Activated CD8-positive, alpha-beta T cell treated with anti-CD3 and anti-CD28 coated beads for 36 hours (primary cell): ENCODE measurements around the gene MLLT1. TPM values are rescaled to one million over a fixed set of nuclear protein-coding genes. Genes with fewer than 3 reads are reported as not detected.

Source experiments
- ATAC-seq: fragments of 200-7000 bp; cut with Tn5 transposase; one replicate; pipeline ENCODE4 v1.10.0; 2021; ENCODE audit warnings: mild to moderate bottlenecking, moderate library complexity
- CTCF ChIA-PET: fragments of 350-600 bp; sonication (Branson Sonifier 250); formaldehyde crosslinking; loops from one replicate; lab custom pipeline; 2021; ENCODE audit warnings: antibody characterized with exemption; lab: Charles Lee
- POLR2A ChIA-PET: fragments of 350-600 bp; sonication (Branson Sonifier 250); formaldehyde crosslinking; loops from one replicate; lab custom pipeline; 2021; ENCODE audit warnings: antibody characterized with exemption; lab: Charles Lee
- DNase-seq: peaks from one replicate; pipeline ENCODE4 v3.0.0-alpha.2; 2020
- H3K27ac Mint-ChIP-seq: one replicate; pipeline ENCODE4 v1.8.0; 2021; ENCODE audit warnings: mild to moderate bottlenecking, mixed read lengths
- H3K27me3 Mint-ChIP-seq: one replicate; pipeline ENCODE4 v1.8.0; 2021; ENCODE audit warnings: mixed read lengths
- H3K36me3 Mint-ChIP-seq: one replicate; pipeline ENCODE4 v1.8.0; 2021; ENCODE audit warnings: low read depth, mixed read lengths
- H3K4me1 Mint-ChIP-seq: one replicate; pipeline ENCODE4 v1.8.0; 2021; ENCODE audit warnings: low read depth, mixed read lengths
- H3K4me3 Mint-ChIP-seq: one replicate; pipeline ENCODE4 v1.8.0; 2021; ENCODE audit warnings: mild to moderate bottlenecking, moderate library complexity, mixed read lengths
- H3K9me3 Mint-ChIP-seq: one replicate; pipeline ENCODE4 v1.8.0; 2021; ENCODE audit warnings: mixed read lengths
- CTCF ChIP-seq: fragments of 200-600 bp; IDR thresholded peaks from one replicate; pipeline ENCODE4 v1.8.0; 2022; ENCODE audit warnings: antibody characterized with exemption, mild to moderate bottlenecking
- intact Hi-C: fragments of 100-400 bp; cut with micrococcal nuclease; formaldehyde crosslinking; loops from one replicate; pipeline ENCODE4 v1.10.0; 2022
- total RNA-seq, 2 experiments: library from RNA; stranded (reverse); gene quantifications; one replicate each; pipeline ENCODE4 v1.2.3, GENCODE V29; 2021

The MLLT1 gene
- total RNA-seq, 2 experiments from 2014 or later = 41.4 to 44.6 TPM

GRCh38 chr19:6270076-6270745 is 9.6 kb downstream of the MLLT1 start:
- Mint-ChIP-seq H3K4me3 (no peak overlapping the region), H3K27ac (peak overlapping the region; percentile 13), H3K36me3 (peaks cover 17% of the 10 kb centered on the region), H3K27me3 (no peaks in the 10 kb centered on the region), H3K9me3 (no peaks in the 10 kb centered on the region), H3K4me1 (peaks cover 25% of the 10 kb centered on the region)
- no peak for TF ChIP-seq CTCF
- no peak for ATAC-seq
- ChIA-PET POLR2A (interaction anchor here (0.7 to 1.3 kb wide), 2 partner anchors 12 to 466 kb away, joined by 3 to 4 read pairs; partner anchors contain the start of gene NRTN), CTCF (interaction anchor here (0.9 kb wide), 1 partner anchor 9 kb away, joined by 3 read pairs; no protein-coding TSS in a partner anchor)
- intact Hi-C loops = no loop called here
- no peak for DNase-seq

GRCh38 chr19:6269101-6269886 is 10.5 kb downstream of the MLLT1 start:
- H3K27ac Mint-ChIP-seq = no peak overlapping the region
- H3K36me3 Mint-ChIP-seq = peaks cover 22% of the 10 kb centered on the region
- no peak for TF ChIP-seq CTCF
- H3K4me1 Mint-ChIP-seq = peaks cover 21% of the 10 kb centered on the region
- DNase-seq (no peak), ATAC-seq (no peak)
- ChIA-PET CTCF (no interaction called here), POLR2A (no interaction called here)
- no peaks in the 10 kb centered on the region for H3K9me3 Mint-ChIP-seq
- no peaks in the 10 kb centered on the region for H3K27me3 Mint-ChIP-seq
- intact Hi-C loops = no loop called here
- no peak overlapping the region for H3K4me3 Mint-ChIP-seq

- no peak for ATAC-seq
- intact Hi-C loops = no loop called here
Measured at GRCh38 chr19:6268382-6268771, 11.4 kb downstream of the MLLT1 start.

GRCh38 chr19:6267552-6268381 is 12.0 kb downstream of the MLLT1 start:
- CTCF ChIA-PET = interaction anchor here (0.7 to 1.8 kb wide), 2 partner anchors 15 to 49 kb away, joined by 3 to 5 read pairs; no protein-coding TSS in a partner anchor
- intact Hi-C loops = no loop called here
- no peak for DNase-seq
- peak overlapping the region; percentile 19 for H3K27ac Mint-ChIP-seq
- peaks cover 18% of the 10 kb centered on the region for H3K4me1 Mint-ChIP-seq
- no peak for ATAC-seq
- H3K36me3 Mint-ChIP-seq = peaks cover 26% of the 10 kb centered on the region
- H3K27me3 Mint-ChIP-seq = no peaks in the 10 kb centered on the region
- no peaks in the 10 kb centered on the region for H3K9me3 Mint-ChIP-seq
- POLR2A ChIA-PET = interaction anchor here (1.3 kb wide), 1 partner anchor 9 kb away, joined by 4 read pairs; no protein-coding TSS in a partner anchor
- TF ChIP-seq CTCF = no peak
- no peak overlapping the region for H3K4me3 Mint-ChIP-seq

More at GRCh38 chr19:6268382-6268771, 11.4 kb downstream of the MLLT1 start:
- H3K9me3 Mint-ChIP-seq = no peaks in the 10 kb centered on the region
- CTCF ChIA-PET = interaction anchor here (0.7 to 1.8 kb wide), 2 partner anchors 14 to 50 kb away, joined by 3 to 5 read pairs; no protein-coding TSS in a partner anchor
- H3K4me1 Mint-ChIP-seq = peaks cover 17% of the 10 kb centered on the region
- no peak for TF ChIP-seq CTCF
- H3K27ac Mint-ChIP-seq = peak overlapping the region; percentile 39
- no peak for DNase-seq
- POLR2A ChIA-PET = interaction anchor here (1.3 kb wide), 1 partner anchor 9 kb away, joined by 4 read pairs; no protein-coding TSS in a partner anchor
- peaks cover 26% of the 10 kb centered on the region for H3K36me3 Mint-ChIP-seq
- H3K4me3 Mint-ChIP-seq = no peak overlapping the region
- H3K27me3 Mint-ChIP-seq = no peaks in the 10 kb centered on the region
